ENCODE results near the gene HOMER1.
A peak's percentile ranks its signal among the peaks of the same experiment; 100 is the strongest.
"Not testable (repeated sequence)": the region's sequence is repeated elsewhere in the genome, so short reads cannot be mapped to it uniquely, and the experiment has no call there.

HOMER1 gene

GRCh38 chr5:79529110-79529509 lies 15.2 kb upstream of the HOMER1 start:
- H3K36me3 Mint-ChIP-seq: peaks cover 5% of the 10 kb centered on the region
- no peaks in the 10 kb centered on the region for H3K4me1 Mint-ChIP-seq
- H3K4me3 Mint-ChIP-seq: no peak overlapping the region
- H3K9me3 Mint-ChIP-seq: peaks cover 5% of the 10 kb centered on the region
- H3K27ac Mint-ChIP-seq: no peak overlapping the region
- no peaks in the 10 kb centered on the region for H3K27me3 Mint-ChIP-seq

DNA sequence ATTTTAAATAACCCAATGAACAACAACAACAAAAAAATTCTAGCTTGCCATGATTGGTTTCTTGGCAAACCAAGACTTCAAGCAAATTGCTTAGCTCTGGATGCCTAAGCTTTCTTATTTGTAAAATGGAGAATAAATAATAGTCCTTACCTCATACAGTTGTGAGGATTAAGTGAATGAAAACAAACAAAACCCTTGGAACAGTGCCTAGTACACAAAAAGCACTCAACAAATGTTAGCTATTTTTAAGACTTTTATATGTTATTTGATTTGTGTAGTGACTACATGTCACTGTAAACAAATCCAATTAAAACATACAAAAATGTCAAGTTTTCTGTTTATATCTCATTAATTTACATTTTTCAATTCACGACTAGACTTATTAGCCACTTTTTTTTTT lies 13.5 kb upstream of the HOMER1 start:
- Mint-ChIP-seq H3K27ac (no peak overlapping the region), H3K27me3 (no peaks in the 10 kb centered on the region), H3K4me3 (no peak overlapping the region), H3K9me3 (peaks cover 5% of the 10 kb centered on the region), H3K4me1 (no peaks in the 10 kb centered on the region), H3K36me3 (peaks cover 5% of the 10 kb centered on the region)

- Mint-ChIP-seq H3K9me3 (peaks cover 5% of the 10 kb centered on the region), H3K4me1 (no peaks in the 10 kb centered on the region), H3K36me3 (peaks cover 5% of the 10 kb centered on the region), H3K4me3 (no peak overlapping the region), H3K27ac (no peak overlapping the region), H3K27me3 (no peaks in the 10 kb centered on the region)
Measured at GRCh38 chr5:79526928-79527327, 13.0 kb upstream of the HOMER1 start.

DNA sequence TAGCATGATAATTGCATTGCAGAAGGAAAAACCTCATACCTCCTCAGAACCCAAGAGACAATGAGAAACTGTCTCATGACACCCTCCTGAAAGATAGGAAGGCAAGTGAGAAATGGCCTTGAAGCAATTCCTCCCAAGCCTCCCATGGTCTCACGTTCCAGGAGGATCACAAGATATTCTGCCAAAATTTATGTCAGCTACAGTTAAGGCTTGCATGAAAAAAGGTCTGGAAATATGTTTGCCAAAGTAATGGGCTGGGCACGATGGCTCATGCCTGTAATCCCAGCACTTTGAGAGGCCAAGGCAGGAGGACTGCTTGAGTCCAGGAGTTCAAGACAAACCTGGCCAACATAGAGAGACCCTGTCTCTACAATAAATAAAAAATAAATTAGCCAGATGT lies 12.6 kb upstream of the HOMER1 start:
- Mint-ChIP-seq H3K27me3 (no peaks in the 10 kb centered on the region), H3K36me3 (peaks cover 5% of the 10 kb centered on the region), H3K9me3 (peaks cover 5% of the 10 kb centered on the region), H3K4me3 (no peak overlapping the region), H3K4me1 (no peaks in the 10 kb centered on the region), H3K27ac (no peak overlapping the region)

- Mint-ChIP-seq H3K27me3 (no peaks in the 10 kb centered on the region), H3K4me1 (peaks cover 21% of the 10 kb centered on the region), H3K36me3 (peaks cover 5% of the 10 kb centered on the region), H3K4me3 (no peak overlapping the region), H3K27ac (no peak overlapping the region), H3K9me3 (peaks cover 5% of the 10 kb centered on the region)
Measured at GRCh38 chr5:79521156-79521555, 7.2 kb upstream of the HOMER1 start.

GRCh38 chr5:79518718-79519117 lies 4.8 kb upstream of the HOMER1 start:
- Mint-ChIP-seq H3K36me3 (no peaks in the 10 kb centered on the region), H3K4me1 (peaks cover 29% of the 10 kb centered on the region), H3K27me3 (no peaks in the 10 kb centered on the region), H3K27ac (no peak overlapping the region), H3K4me3 (no peak overlapping the region), H3K9me3 (no peaks in the 10 kb centered on the region)

- Mint-ChIP-seq H3K4me1 (peaks cover 31% of the 10 kb centered on the region), H3K27ac (no peak overlapping the region), H3K9me3 (no peaks in the 10 kb centered on the region), H3K36me3 (no peaks in the 10 kb centered on the region), H3K4me3 (no peak overlapping the region), H3K27me3 (peaks cover 2% of the 10 kb centered on the region)
Measured at GRCh38 chr5:79517601-79518000, 3.7 kb upstream of the HOMER1 start.

DNA sequence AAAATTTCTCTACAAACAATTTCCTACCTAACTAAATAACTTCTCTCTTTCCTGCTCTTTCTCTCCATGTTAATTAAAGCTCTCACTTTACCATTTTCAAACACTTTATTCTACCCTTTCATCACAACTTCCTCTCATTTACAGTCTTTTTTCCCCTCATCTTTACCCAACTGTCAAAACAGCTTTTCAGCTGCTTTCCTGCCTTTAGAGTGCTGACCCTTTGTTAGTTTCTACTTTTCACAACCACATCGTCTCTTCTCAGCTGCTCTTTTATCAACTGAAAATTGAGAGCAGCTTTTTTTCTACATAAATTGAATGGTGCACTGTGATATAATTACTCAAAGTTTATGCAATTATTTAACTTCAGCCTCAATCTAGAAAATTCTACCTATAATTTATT lies 3.1 kb upstream of the HOMER1 start:
- Mint-ChIP-seq H3K4me1 (peaks cover 37% of the 10 kb centered on the region), H3K9me3 (no peaks in the 10 kb centered on the region), H3K27ac (peak overlapping the region; percentile 14), H3K4me3 (no peak overlapping the region), H3K27me3 (peaks cover 6% of the 10 kb centered on the region), H3K36me3 (no peaks in the 10 kb centered on the region)

DNA sequence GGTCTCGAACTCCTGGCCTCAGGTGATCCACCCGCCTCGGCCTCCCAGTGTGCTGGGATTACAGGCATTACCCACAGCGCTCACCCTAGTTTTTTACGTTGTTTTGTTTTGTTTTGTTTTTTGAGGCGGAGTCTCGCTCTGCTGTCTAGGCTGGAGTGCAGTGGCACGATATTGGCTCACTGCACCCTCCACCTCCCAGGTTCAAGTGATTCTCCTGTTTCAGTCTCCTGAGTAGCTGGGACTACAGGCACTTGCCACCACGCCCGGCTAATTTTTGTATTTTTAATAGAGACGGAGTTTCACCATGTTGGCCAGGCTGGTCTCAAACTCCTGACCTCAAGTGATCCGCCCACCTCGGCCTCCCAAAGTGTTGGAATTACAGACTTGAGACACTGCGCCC lies 2.4 kb upstream of the HOMER1 start:
- not testable (repeated sequence) for H3K27ac Mint-ChIP-seq, H3K36me3 Mint-ChIP-seq, H3K9me3 Mint-ChIP-seq, H3K4me3 Mint-ChIP-seq, H3K27me3 Mint-ChIP-seq
- H3K4me1 Mint-ChIP-seq: peaks cover 44% of the 10 kb centered on the region

- peaks cover 55% of the 10 kb centered on the region for H3K4me1 Mint-ChIP-seq
- H3K36me3 Mint-ChIP-seq: no peaks in the 10 kb centered on the region
- H3K4me3 Mint-ChIP-seq: peak overlapping the region; percentile 97
- H3K27me3 Mint-ChIP-seq: peaks cover 10% of the 10 kb centered on the region
- no peaks in the 10 kb centered on the region for H3K9me3 Mint-ChIP-seq
- peak overlapping the region; percentile 99 for H3K27ac Mint-ChIP-seq
Measured at GRCh38 chr5:79514391-79515105, 614 bp upstream of the HOMER1 start.

DNA sequence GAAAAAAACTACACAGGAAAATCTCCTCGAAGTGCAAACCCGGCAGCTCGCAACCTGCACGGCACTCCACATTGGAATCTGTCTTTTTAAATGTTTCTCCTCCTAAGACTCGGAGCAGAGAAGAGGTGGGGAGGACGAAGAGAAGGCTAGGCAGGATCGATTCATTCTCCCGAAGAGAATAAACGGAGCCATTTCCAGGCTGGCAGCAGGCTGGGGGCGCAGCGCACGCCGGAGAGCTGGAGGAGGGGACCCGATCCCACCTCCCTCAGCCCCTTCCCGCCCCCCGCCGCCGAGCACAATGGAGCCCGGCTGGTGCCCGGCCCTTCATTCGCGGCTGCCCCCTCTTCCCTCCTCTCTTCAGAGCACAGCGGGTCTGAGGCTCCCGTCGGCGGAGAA lies 628 bp downstream of the HOMER1 start:
- no peaks in the 10 kb centered on the region for H3K36me3 Mint-ChIP-seq
- peak overlapping the region; percentile 70 for H3K27ac Mint-ChIP-seq
- peak overlapping the region; percentile 91 for H3K4me3 Mint-ChIP-seq
- peaks cover 10% of the 10 kb centered on the region for H3K27me3 Mint-ChIP-seq
- H3K4me1 Mint-ChIP-seq: peaks cover 62% of the 10 kb centered on the region
- H3K9me3 Mint-ChIP-seq: no peaks in the 10 kb centered on the region

GRCh38 chr5:79512471-79513307 lies 1.2 kb downstream of the HOMER1 start:
- H3K36me3 Mint-ChIP-seq: no peaks in the 10 kb centered on the region
- H3K27ac Mint-ChIP-seq: peak overlapping the region; percentile 41
- H3K4me3 Mint-ChIP-seq: peak overlapping the region; percentile 91
- no peaks in the 10 kb centered on the region for H3K9me3 Mint-ChIP-seq
- peaks cover 10% of the 10 kb centered on the region for H3K27me3 Mint-ChIP-seq
- peaks cover 62% of the 10 kb centered on the region for H3K4me1 Mint-ChIP-seq

GRCh38 chr5:79512049-79512448 lies 1.9 kb downstream of the HOMER1 start:
- H3K27me3 Mint-ChIP-seq: peaks cover 10% of the 10 kb centered on the region
- no peak overlapping the region for H3K27ac Mint-ChIP-seq
- peaks cover 59% of the 10 kb centered on the region for H3K4me1 Mint-ChIP-seq
- no peaks in the 10 kb centered on the region for H3K36me3 Mint-ChIP-seq
- H3K4me3 Mint-ChIP-seq: peak overlapping the region; percentile 91
- no peaks in the 10 kb centered on the region for H3K9me3 Mint-ChIP-seq

DNA sequence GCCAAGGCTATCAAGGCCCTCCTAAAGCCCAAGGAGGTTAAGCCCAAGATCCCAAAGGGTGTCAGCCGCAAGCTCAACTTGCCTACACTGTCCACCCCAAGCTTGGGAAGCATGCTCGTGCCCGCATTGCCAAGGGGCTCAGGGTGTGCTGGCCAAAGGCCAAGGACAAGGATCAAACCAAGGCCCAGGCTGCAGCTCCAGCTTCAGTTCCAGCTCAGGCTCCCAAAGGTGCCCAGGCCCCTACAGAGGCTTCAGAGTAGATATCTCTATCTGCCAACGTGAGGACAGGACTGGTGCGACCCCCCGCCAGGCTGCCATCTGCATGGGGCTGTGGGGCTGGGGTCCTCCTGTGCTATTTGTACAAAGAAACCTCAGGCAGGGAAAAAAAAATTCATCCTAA lies 3.3 kb downstream of the HOMER1 start:
- Mint-ChIP-seq H3K4me1 (peaks cover 55% of the 10 kb centered on the region), H3K27me3 (peaks cover 10% of the 10 kb centered on the region), H3K9me3 (no peaks in the 10 kb centered on the region), H3K36me3 (peaks cover 2% of the 10 kb centered on the region), H3K27ac (no peak overlapping the region), H3K4me3 (peak overlapping the region; percentile 49)

- no peak overlapping the region for H3K4me3 Mint-ChIP-seq
- H3K4me1 Mint-ChIP-seq: peaks cover 48% of the 10 kb centered on the region
- H3K9me3 Mint-ChIP-seq: no peaks in the 10 kb centered on the region
- H3K36me3 Mint-ChIP-seq: peaks cover 2% of the 10 kb centered on the region
- peaks cover 10% of the 10 kb centered on the region for H3K27me3 Mint-ChIP-seq
- H3K27ac Mint-ChIP-seq: no peak overlapping the region
Measured at GRCh38 chr5:79509244-79509885, 4.6 kb downstream of the HOMER1 start.

GRCh38 chr5:79508794-79509193 lies 5.1 kb downstream of the HOMER1 start:
- H3K27ac Mint-ChIP-seq: no peak overlapping the region
- peaks cover 2% of the 10 kb centered on the region for H3K36me3 Mint-ChIP-seq
- peaks cover 47% of the 10 kb centered on the region for H3K4me1 Mint-ChIP-seq
- peaks cover 10% of the 10 kb centered on the region for H3K27me3 Mint-ChIP-seq
- H3K4me3 Mint-ChIP-seq: no peak overlapping the region
- H3K9me3 Mint-ChIP-seq: no peaks in the 10 kb centered on the region

Measured in activated naive CD4-positive, alpha-beta T cell treated with anti-CD3 and anti-CD28 coated beads, Interleukin-2, amount 50 U/mL, for 24 hours (primary cell).